Memory B cell (primary cell): ENCODE measurements around the gene MAFG.

Experiments
- ATAC-seq: fragments of 150-1000 bp; cut with Tn5 transposase; 2 replicates; pipeline ENCODE4 v1.10.0; 2021; ENCODE audit warnings: low read depth, mild to moderate bottlenecking, moderate library complexity
- DNase-seq, 2 donors: peaks; one replicate each; pipeline ENCODE4 v3.0.0; 2022; ENCODE audit warnings: low spot score in 2 of 2
- H3K27ac Mint-ChIP-seq: one replicate; pipeline ENCODE4 v1.8.0; 2022; ENCODE audit warnings: mild to moderate bottlenecking, moderate library complexity, mixed read lengths
- H3K27me3 Mint-ChIP-seq: one replicate; pipeline ENCODE4 v1.8.0; 2022; ENCODE audit warnings: mixed read lengths
- H3K36me3 Mint-ChIP-seq: one replicate; pipeline ENCODE4 v1.8.0; 2022; ENCODE audit warnings: mild to moderate bottlenecking, mixed read lengths
- H3K4me1 Mint-ChIP-seq: one replicate; pipeline ENCODE4 v1.8.0; 2022; ENCODE audit warnings: mixed read lengths
- H3K4me3 Mint-ChIP-seq: one replicate; pipeline ENCODE4 v1.8.0; 2022; ENCODE audit warnings: mild to moderate bottlenecking, moderate library complexity, mixed read lengths
- H3K9me3 Mint-ChIP-seq: one replicate; pipeline ENCODE4 v1.8.0; 2022; ENCODE audit warnings: mixed read lengths

Gene MAFG

DNA sequence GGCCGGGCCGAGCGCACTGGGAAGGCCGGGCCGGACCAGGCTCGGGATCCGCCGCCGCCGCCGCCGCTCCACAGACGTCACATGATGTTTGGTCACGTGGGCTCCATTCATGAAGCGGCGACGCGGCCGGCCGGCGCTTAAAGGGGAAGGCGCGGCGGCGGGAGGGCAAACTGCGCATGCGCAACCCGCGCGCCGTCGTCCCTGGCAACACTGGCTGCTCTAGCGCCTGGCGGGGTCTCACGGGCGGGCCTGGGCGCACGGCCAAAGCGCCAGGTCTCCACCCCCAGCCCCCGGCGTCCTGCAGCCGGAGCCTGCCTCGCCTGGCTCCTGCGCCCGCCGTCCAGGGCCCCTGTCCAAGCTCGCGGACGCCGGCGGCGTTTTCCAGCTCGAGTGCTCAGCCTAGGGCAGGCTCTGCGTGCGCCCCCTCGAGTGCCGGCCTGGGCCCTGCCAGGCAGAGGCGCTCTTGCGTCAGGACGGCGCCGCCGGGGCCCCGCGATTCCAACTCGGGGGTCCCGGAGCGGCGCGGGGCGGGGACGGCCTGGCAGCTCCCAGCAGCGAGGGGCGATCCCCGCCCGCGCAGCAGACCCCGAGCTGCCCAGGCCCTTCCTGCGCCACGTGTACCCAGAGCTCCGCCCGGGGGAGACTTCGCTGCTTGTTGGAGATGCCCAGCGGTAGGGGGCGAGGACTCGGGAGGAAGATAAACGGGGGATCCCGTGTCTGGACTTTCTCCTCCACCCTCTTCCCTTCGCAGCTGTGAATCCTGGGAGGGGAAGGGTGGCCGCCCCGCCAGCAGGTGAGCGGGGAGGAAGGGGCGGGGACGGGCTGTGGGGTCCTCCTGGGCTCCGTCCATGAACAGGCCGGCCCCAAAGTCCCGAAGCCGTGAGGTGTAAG, at the start of gene MAFG:
MAFG (minus strand) TSS at position 83 of the 891 bp plus-strand sequence. CDS start 4,550 bp downstream, outside the sequence.
- peak within 1 kb of the TSS; percentile 85 for H3K27ac Mint-ChIP-seq
- H3K4me1 Mint-ChIP-seq, result peaks cover 12% of the 10 kb centered on the region
- H3K9me3 Mint-ChIP-seq, result no peaks in the 10 kb centered on the region
- peaks cover under 1% of the 10 kb centered on the region for H3K36me3 Mint-ChIP-seq
- H3K4me3 Mint-ChIP-seq, result peak within 1 kb of the TSS; percentile 81
- peak; percentile 90 for DNase-seq
- peak; percentile 76 for ATAC-seq
- peaks cover 4% of the 10 kb centered on the region for H3K27me3 Mint-ChIP-seq

DNA sequence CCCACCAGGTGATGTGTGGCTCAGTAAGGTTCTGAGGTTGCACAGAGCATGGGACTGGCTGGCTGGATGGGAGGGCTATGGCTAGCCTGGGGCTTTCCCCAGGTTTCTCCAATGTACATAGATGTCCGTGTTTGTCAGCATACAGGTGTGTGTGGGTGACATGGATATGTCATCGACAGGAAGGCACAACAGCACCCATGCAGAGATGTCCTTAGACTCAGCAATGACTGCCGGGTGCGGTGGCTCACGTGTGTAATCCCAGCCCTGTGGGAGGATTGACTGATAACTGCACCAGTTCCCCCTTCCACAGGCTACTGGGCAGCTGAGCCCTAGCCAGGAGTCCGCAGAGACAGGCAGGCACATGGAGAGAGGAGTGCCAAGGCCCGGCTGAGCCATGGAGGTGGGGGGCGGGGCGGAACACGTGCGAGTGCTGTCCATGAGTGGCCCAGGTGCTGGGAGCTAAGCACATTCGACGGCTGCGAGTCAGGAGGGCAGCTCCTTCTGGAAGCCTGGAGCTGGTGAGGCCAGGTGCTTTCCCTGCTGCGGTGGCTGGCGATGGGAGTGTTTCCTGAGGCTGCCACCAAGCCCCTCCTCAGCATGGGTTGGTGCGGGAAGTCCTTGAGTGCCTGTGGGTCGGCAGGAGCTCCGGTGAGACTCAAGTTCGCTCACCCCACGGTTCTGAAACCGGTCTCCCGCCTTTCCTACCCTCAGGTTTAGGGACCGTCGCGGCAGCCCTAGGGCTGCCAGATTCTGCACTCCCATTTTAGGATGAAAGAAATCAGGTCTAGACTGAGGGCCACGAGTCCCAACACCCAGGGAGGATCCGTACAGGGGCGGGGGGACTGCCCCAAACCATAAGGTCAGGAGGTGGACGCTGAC, 49.0 kb upstream of the MAFG start:
- Mint-ChIP-seq H3K4me1 (peaks cover 20% of the 10 kb centered on the region), H3K36me3 (no peaks in the 10 kb centered on the region), H3K27ac (peak overlapping the region; percentile 96), H3K9me3 (no peaks in the 10 kb centered on the region), H3K4me3 (peak overlapping the region; percentile 100), H3K27me3 (peaks cover 2% of the 10 kb centered on the region)
- peak in 1 of 2 donors; percentile 30 for DNase-seq
- ATAC-seq, result peak; percentile 5

DNA sequence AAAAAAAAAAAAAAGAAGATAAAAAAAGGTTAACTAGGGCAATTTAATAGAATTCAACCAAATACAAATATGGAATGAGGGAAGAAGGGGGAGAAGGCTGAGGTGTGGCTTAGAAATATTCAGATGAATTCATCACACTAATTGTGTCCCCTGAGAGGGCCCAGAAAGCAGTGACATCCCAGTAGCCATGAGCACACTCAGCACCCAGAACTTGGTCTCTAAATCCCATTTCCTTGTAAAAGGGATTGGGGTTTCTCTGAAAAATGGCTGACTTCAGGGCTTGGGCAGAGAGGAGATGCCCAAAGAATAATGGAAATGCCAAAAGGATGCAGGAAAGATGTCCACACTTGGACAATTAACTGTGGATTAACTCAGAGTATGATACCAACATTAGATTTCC, 45.9 kb upstream of the MAFG start:
- Mint-ChIP-seq H3K4me1 (peaks cover 13% of the 10 kb centered on the region), H3K36me3 (no peaks in the 10 kb centered on the region), H3K27me3 (peaks cover 5% of the 10 kb centered on the region), H3K27ac (no peak overlapping the region), H3K9me3 (no peaks in the 10 kb centered on the region), H3K4me3 (no peak overlapping the region)
- DNase-seq, result no peak
- ATAC-seq, result no peak

GRCh38 chr17:81968850-81969812, 41.6 kb upstream of the MAFG start:
- Mint-ChIP-seq H3K4me1 (peaks cover 8% of the 10 kb centered on the region), H3K27me3 (peaks cover 3% of the 10 kb centered on the region), H3K36me3 (no peaks in the 10 kb centered on the region), H3K27ac (no peak overlapping the region), H3K9me3 (no peaks in the 10 kb centered on the region), H3K4me3 (no peak overlapping the region)
- no peak for ATAC-seq
- DNase-seq, result no peak

DNA sequence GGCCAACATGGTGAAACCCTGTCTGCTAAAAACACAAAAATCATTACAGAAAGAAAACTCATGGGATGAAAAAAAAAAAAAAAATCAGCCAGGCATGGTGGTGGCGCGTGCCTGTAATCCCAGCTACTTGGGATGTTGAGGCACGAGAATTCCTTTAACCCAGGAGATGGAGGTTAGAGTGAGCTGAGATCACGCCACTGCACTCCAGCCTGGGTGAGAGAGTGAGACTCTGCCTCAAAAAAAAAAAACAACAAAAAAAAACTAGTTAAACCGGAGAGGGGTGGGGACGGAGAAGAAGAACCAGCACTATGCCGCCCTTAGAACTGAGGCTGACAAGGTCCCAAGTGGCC, 40.8 kb upstream of the MAFG start:
- peak overlapping the region; percentile 50 for H3K27ac Mint-ChIP-seq
- no peaks in the 10 kb centered on the region for H3K9me3 Mint-ChIP-seq
- peaks cover 3% of the 10 kb centered on the region for H3K27me3 Mint-ChIP-seq
- H3K4me3 Mint-ChIP-seq, result peak overlapping the region; percentile 47
- ATAC-seq, result no peak
- no peak for DNase-seq
- H3K36me3 Mint-ChIP-seq, result no peaks in the 10 kb centered on the region
- peaks cover 8% of the 10 kb centered on the region for H3K4me1 Mint-ChIP-seq

GRCh38 chr17:81967533-81968395, 40.2 kb upstream of the MAFG start:
- DNase-seq (peak in 1 of 2 donors; percentile 32), ATAC-seq (peak; percentile 81)
- Mint-ChIP-seq H3K4me1 (peaks cover 8% of the 10 kb centered on the region), H3K27me3 (peaks cover 3% of the 10 kb centered on the region), H3K4me3 (peak overlapping the region; percentile 47), H3K27ac (peak overlapping the region; percentile 50), H3K9me3 (no peaks in the 10 kb centered on the region), H3K36me3 (no peaks in the 10 kb centered on the region)

DNA sequence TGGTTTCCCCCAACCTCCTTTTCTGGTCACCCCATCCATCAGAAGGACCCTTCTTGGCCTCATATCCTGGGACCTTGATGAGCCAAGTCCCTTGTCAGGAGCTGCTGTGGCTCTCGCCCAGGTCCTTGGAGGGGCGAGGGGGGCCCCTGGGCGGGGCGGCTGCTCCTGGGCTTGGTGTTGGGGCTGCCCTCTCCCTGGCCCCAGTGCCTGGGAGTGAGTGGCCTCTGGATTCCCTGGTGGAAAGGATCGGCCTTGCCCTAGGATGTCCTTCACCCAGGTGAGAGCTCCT, 39.7 kb upstream of the MAFG start:
- ATAC-seq, result no peak
- Mint-ChIP-seq H3K27me3 (peaks cover 5% of the 10 kb centered on the region), H3K4me3 (peak overlapping the region; percentile 34), H3K36me3 (no peaks in the 10 kb centered on the region), H3K4me1 (peaks cover 8% of the 10 kb centered on the region), H3K27ac (no peak overlapping the region), H3K9me3 (no peaks in the 10 kb centered on the region)
- DNase-seq, result peak in 1 of 2 donors; percentile 35

GRCh38 chr17:81966343-81967243, 39.1 kb upstream of the MAFG start:
- Mint-ChIP-seq H3K9me3 (no peaks in the 10 kb centered on the region), H3K36me3 (no peaks in the 10 kb centered on the region), H3K27me3 (peaks cover 6% of the 10 kb centered on the region), H3K27ac (no peak overlapping the region), H3K4me1 (peaks cover 8% of the 10 kb centered on the region), H3K4me3 (no peak overlapping the region)
- DNase-seq (no peak), ATAC-seq (peak; percentile 38)

DNA sequence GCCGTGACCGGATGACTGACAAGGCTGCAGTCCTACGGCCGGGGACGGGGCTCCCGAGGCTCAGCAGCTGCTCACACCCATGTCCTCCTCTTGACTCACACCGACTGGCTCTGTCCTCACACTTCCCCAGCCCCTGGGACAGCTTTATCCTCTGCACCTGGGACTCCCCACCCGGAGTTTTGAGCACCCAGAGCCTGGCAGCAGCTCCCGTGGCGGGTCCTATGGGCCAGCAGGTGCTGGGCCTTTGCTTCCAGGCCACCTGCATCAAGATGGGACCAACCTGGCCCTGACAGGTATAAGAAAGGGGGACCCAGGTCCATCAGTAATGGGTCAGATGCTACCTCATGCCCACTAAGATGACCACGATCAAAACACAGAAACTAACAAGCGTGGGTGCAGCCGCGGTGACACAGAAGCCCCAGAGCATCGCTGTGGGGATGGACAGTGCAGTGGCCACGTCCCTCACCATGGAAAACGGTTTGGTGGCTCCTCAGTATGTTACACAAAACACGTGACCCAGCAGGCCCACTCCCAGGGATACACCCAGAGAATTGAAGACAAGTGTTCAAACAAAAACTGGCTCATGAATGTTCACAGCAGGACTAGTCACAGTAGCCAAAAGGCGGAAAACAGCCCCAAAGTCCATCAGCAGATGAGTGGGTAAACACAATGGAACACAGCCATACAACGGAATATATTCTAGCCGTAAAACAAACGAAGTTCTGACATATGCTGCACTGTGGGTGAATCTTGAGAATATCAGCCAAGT, 36.7 kb upstream of the MAFG start:
- no peak for DNase-seq
- no peak overlapping the region for H3K27ac Mint-ChIP-seq
- no peak for ATAC-seq
- H3K4me3 Mint-ChIP-seq, result no peak overlapping the region
- peaks cover 6% of the 10 kb centered on the region for H3K4me1 Mint-ChIP-seq
- no peaks in the 10 kb centered on the region for H3K36me3 Mint-ChIP-seq
- no peaks in the 10 kb centered on the region for H3K9me3 Mint-ChIP-seq
- peaks cover 4% of the 10 kb centered on the region for H3K27me3 Mint-ChIP-seq

DNA sequence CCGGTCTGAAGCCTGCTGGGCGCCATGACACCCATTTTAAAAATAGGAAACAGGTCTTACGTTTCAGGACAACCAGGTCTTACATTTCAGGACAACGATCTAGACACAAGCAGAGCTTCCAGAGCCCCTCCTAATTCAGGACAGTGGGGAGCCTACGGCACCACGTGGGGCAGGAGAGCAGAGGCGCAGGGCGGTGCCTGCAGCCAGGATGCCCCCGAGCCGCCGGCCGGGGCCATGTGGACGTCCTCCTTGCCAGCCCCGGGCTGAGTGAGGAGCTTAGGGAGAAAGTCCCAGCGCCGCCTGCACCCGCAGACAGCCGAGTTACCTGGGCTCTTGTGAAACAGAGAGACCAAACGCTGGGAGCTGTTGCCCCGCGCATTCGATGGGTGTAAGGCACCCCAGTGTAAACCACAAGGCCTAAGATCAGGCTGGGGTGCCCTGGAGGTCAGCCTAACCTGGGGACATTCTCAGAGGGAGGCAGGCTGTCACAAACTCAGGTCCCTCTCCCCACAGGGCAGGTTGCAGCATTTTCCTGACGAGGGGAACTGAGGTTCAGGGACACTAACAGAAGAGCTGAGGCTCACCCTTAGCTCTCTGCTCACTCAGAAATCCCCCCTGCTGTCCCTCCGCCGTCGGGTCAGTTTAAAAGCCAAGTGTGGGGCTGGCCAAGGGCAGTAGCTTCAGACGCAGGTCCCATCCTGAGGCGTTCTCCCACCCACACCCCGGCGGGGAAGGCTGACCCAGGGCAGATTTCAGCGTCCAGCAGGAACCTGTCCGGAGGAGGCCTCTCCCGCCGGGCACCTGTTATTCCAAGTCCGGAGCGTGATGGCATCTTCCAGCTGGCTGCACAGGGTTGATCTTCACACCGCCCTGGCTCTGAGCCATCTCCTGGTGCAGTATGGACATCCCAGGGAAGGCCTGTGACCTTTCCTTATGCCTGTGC, 35.2 kb upstream of the MAFG start:
- ATAC-seq (no peak), DNase-seq (no peak)
- H3K36me3 Mint-ChIP-seq, result no peaks in the 10 kb centered on the region
- no peak overlapping the region for H3K4me3 Mint-ChIP-seq
- no peaks in the 10 kb centered on the region for H3K9me3 Mint-ChIP-seq
- peaks cover 6% of the 10 kb centered on the region for H3K4me1 Mint-ChIP-seq
- no peak overlapping the region for H3K27ac Mint-ChIP-seq
- H3K27me3 Mint-ChIP-seq, result peaks cover 10% of the 10 kb centered on the region
